DMS79 treated with DMSO at 0.1 percent for 48 hours (cell line): ENCODE results near the gene PLCL1.
"Not testable (repeated sequence)": the region's sequence is repeated elsewhere in the genome, so short reads cannot be mapped to it uniquely, and the experiment has no call there.

ENCODE experiments used
- DNase-seq: peaks from one replicate; lab custom pipeline; 2025; lab: John Stamatoyannopoulos, UW

The PLCL1 gene

GRCh38 chr2:197810016-197810415 lies 5.6 kb downstream of the PLCL1 start:
- no peak for DNase-seq

GRCh38 chr2:197810491-197810890 lies 6.1 kb downstream of the PLCL1 start:
- no peak for DNase-seq

GRCh38 chr2:197813093-197813787 lies 8.8 kb downstream of the PLCL1 start:
- DNase-seq, result no peak

- DNase-seq, result no peak
Observed at GRCh38 chr2:197814526-197814925, 10.1 kb downstream of the PLCL1 start.

GRCh38 chr2:197821550-197822289 lies 17.3 kb downstream of the PLCL1 start:
- no peak for DNase-seq

GRCh38 chr2:197822333-197822732 lies 17.9 kb downstream of the PLCL1 start:
- no peak for DNase-seq

GRCh38 chr2:197827618-197828017 lies 23.2 kb downstream of the PLCL1 start:
- DNase-seq, result no peak

GRCh38 chr2:197828464-197829135 lies 24.2 kb downstream of the PLCL1 start:
- DNase-seq, result no peak

GRCh38 chr2:197834771-197835170 lies 30.4 kb downstream of the PLCL1 start:
- DNase-seq, result not testable (repeated sequence)

GRCh38 chr2:197835293-197835692 lies 30.9 kb downstream of the PLCL1 start:
- no peak for DNase-seq

- DNase-seq, result no peak
Observed at GRCh38 chr2:197838036-197838435, 33.6 kb downstream of the PLCL1 start.

GRCh38 chr2:197838579-197838978 lies 34.2 kb downstream of the PLCL1 start:
- DNase-seq, result no peak

GRCh38 chr2:197839327-197839726 lies 34.9 kb downstream of the PLCL1 start:
- no peak for DNase-seq

- no peak for DNase-seq
Observed at GRCh38 chr2:197839856-197840255, 35.5 kb downstream of the PLCL1 start.

- DNase-seq, result no peak
Observed at GRCh38 chr2:197846128-197846527, 41.7 kb downstream of the PLCL1 start.

GRCh38 chr2:197846777-197847176 lies 42.4 kb downstream of the PLCL1 start:
- no peak for DNase-seq

- no peak for DNase-seq
Observed at GRCh38 chr2:197847651-197848401, 43.4 kb downstream of the PLCL1 start.

GRCh38 chr2:197848602-197849001 lies 44.2 kb downstream of the PLCL1 start:
- DNase-seq, result no peak

GRCh38 chr2:197850882-197851450 lies 46.6 kb downstream of the PLCL1 start:
- no peak for DNase-seq

- no peak for DNase-seq
Observed at GRCh38 chr2:197851451-197851850, 47.1 kb downstream of the PLCL1 start.

GRCh38 chr2:197852108-197852507 lies 47.7 kb downstream of the PLCL1 start:
- no peak for DNase-seq

GRCh38 chr2:197853549-197853948 lies 49.2 kb downstream of the PLCL1 start:
- no peak for DNase-seq
